GM20000 (cell line): ENCODE results near the gene SEMA3A.

Source experiments
- DNase-seq: peaks from one replicate; pipeline ENCODE4 v3.0.0; 2012; ENCODE audit warnings: low spot score
- CTCF ChIP-seq: IDR thresholded peaks from 2 replicates; pipeline ENCODE4 v1.5.1; 2012; ENCODE audit warnings: mild to moderate bottlenecking, control low read depth; ENCODE audit errors: extremely low read depth, missing control alignments

Gene SEMA3A

DNA sequence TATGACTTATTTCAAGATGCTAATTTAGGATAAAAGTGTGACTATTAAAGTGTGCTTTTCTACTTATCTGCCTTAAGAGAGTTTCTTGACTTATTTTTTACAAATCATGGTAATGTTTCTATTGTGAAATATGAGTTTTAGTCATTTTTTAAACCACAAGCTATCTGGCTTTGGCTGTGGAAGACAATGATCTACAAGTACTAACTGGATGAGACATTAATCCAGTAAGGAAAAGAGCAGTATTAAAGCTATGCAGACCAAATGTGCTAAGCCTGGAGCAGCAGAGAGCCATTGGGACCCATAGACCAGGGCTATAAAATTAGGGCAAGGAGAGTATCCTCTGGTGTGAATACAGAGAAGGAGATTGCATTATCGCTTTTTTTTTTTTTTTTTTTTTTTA is 92.4 kb downstream of the SEMA3A start:
- TF ChIP-seq CTCF: no peak
- DNase-seq: no peak

- no peak for TF ChIP-seq CTCF
Observed at GRCh38 chr7:84100866-84101265, 93.7 kb downstream of the SEMA3A start.

DNA sequence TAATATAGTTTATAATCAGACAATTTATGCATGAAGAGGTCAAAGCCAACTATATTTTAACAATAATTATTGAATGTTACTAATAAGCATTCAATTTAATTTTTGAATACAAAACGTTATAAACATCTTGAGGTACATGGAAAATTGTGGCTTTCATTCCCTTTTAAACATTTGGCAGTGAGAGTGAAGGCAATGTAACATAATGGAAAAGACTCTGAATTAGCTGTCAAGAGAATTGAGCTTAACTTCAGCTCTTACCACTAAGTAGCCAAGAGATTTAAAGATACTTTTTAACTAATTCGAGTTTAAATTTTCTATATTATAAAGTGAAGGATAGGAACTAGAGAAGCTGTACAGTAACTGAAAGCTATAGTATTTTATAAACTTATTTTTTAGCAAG is 98.6 kb downstream of the SEMA3A start:
- no peak for TF ChIP-seq CTCF

More at GRCh38 chr7:84100866-84101265, 93.7 kb downstream of the SEMA3A start:
- no peak for DNase-seq

GRCh38 chr7:84092207-84092606 is 102.4 kb downstream of the SEMA3A start:
- no peak for DNase-seq
- no peak for TF ChIP-seq CTCF

More for the DNA sequence above, 98.6 kb downstream of the SEMA3A start:
- no peak for DNase-seq

DNA sequence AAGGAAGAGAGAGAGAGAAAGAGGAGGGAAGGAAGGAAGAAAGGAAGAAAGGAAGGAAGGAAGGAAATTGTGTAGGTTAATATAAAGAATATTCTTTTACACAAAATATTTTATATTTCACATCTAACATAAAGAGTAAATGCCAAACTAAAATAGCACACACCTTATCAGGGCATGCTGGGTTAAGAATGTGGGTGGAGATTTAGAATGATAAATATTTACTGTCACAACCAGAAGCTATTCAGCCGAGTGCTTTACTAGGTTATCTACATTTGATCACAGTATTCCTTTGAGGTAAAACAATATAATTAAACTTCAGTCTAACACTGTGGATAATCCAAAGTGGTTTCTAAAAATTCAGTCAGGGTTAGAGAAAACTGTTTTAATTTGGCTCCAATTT is 103.3 kb downstream of the SEMA3A start:
- no peak for DNase-seq
- TF ChIP-seq CTCF: no peak

DNA sequence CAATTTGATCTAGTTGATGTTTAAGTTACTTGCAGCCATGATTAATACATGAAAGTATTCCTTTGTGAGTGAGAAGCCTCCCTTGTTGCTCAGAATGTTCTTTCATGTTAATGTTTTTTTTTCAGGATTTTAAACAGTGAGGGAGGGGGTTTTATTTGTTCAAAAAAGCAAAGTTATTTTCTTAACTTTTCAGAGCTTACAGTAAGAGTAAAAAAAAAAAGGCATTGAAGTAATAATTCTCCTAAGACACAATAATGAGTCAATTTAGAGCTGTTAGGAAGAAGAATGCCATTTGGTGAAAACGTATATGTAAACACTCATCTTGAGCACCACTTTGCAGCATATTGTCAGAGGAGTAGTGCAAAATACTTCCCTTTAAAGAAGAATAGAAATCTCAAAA is 105.8 kb downstream of the SEMA3A start:
- TF ChIP-seq CTCF: no peak
- no peak for DNase-seq

DNA sequence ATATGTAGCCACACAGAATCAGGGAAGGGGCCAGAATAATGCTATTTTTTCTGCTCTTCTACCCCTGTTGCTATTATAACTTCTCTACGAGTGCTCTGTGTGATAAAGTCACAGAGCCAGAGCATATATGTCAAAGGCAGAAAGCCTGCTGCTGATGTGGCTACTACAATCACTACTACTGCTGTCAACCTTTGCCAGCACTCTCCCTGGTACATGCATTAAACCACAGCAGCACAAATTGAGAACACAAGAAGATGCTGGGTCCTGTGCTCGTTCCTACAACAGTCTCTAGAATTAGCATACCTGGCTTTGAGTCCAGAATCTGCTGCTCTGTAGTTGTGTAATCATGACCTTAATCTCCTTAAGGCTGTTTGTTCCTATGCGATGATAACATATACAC is 108.6 kb downstream of the SEMA3A start:
- TF ChIP-seq CTCF: no peak
- no peak for DNase-seq
